Measurements from ENCODE around the gene ALG6. TPM values are rescaled to one million over a fixed set of nuclear protein-coding genes. Genes with fewer than 3 reads are reported as not detected.

Gene ALG6
- total RNA-seq, 2 experiments from 2014 or later, result 10.6 to 11.2 TPM

DNA sequence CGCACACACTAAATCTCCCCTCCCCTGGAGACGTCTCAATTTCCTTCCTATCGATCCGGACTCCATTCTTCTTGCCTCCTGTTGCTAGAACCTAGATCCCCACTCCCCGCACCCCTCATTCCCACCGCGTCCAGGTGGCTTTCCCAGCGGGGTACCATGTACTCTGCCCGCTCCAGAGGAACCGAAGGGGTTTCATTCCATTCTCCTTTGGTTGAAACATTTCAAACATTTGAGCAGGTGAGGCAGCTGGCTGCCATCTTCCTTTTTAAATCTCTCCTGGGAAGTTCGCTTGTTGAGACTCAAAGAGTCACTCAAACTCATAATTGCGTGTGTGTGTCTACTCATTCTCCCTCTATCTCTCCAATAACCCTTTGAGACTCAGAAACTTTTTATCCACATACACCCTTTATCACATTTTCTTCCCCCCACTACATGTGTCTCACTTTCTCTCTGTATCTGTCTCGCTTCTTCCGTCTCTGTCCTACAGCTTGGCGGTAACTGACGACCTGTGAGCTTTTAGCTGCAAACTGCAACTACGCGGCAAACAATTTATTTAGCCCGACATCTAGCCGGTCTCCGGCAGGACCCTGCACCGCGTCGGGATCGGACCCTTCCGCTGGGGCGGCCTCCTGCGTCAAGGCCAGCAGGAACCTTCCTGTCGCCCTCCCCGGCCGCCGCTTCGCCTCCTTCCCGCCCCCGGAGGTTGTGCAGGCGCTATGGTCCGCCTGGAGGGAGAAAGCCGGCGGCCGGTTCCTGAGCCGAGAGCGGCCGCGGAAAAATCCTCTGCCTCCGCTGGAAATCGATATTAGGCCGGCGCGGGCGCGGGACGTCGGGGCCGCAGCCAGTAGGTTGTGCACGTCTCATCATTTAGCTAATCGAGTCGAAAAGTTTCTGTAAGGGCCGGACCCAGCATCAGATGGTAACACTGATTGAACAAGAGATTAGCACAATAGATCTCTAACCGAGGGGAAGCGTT lies 48.1 kb upstream of the ALG6 start:
- Mint-ChIP-seq H3K27me3 (peaks cover 80% of the 10 kb centered on the region), H3K27ac (peak overlapping the region; percentile 19), H3K4me1 (ENCODE audit: low read depth) (peaks cover 42% of the 10 kb centered on the region), H3K36me3 (ENCODE audit: low read depth) (peaks cover 7% of the 10 kb centered on the region), H3K9me3 (peaks cover 3% of the 10 kb centered on the region), H3K4me3 (peak overlapping the region; percentile 48)
- TF ChIP-seq, protein P1, sequence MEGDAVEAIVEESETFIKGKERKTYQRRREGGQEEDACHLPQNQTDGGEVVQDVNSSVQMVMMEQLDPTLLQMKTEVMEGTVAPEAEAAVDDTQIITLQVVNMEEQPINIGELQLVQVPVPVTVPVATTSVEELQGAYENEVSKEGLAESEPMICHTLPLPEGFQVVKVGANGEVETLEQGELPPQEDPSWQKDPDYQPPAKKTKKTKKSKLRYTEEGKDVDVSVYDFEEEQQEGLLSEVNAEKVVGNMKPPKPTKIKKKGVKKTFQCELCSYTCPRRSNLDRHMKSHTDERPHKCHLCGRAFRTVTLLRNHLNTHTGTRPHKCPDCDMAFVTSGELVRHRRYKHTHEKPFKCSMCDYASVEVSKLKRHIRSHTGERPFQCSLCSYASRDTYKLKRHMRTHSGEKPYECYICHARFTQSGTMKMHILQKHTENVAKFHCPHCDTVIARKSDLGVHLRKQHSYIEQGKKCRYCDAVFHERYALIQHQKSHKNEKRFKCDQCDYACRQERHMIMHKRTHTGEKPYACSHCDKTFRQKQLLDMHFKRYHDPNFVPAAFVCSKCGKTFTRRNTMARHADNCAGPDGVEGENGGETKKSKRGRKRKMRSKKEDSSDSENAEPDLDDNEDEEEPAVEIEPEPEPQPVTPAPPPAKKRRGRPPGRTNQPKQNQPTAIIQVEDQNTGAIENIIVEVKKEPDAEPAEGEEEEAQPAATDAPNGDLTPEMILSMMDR (IDR thresholded peaks at IDR 0.05), result no peak
- intact Hi-C loops (cut with DNase I, micrococcal nuclease), result no loop called here
- H3K36me3 ChIP-seq (ENCODE audit: insufficient read depth, low read length), result no peaks in the 10 kb centered on the region
- ChIA-PET POLR2A (no interaction called here), CTCF (no interaction called here)
- peaks cover 61% of the 10 kb centered on the region for H3K4me1 ChIP-seq (ENCODE audit: insufficient read depth, low read length)
- no peak for ATAC-seq (ENCODE audit: poor library complexity)
- H3K27ac ChIP-seq (ENCODE audit: low read depth in 1 of 2, low read length in 2 of 2), result no peak overlapping the region
- DNase-seq, result peak in 2 of 14 experiments; percentile 17 to 23
- H3K27me3 ChIP-seq (ENCODE audit: control insufficient read depth in 1 of 2, insufficient read depth in 2 of 2, low read length in 2 of 2), result peaks cover 75 to 84% of the 10 kb centered on the region in 2 experiments
- peaks cover 24 to 66% of the 10 kb centered on the region in 2 experiments for H3K9me3 ChIP-seq (ENCODE audit: control insufficient read depth in 1 of 2, insufficient read depth in 1 of 2, low read length in 2 of 2)
- H3K4me3 ChIP-seq (ENCODE audit: low read length), result no peak overlapping the region

GRCh38 chr1:63320022-63320721 lies 47.3 kb upstream of the ALG6 start:
- intact Hi-C loops (cut with DNase I, micrococcal nuclease), result no loop called here
- Histone ChIP-seq H3K9me3 (ENCODE audit: control insufficient read depth in 1 of 2, insufficient read depth in 1 of 2, low read length in 2 of 2) (peaks cover 24 to 70% of the 10 kb centered on the region in 2 experiments), H3K27ac (ENCODE audit: low read depth in 1 of 2, low read length in 2 of 2) (no peak overlapping the region), H3K4me1 (ENCODE audit: insufficient read depth, low read length) (peaks cover 64% of the 10 kb centered on the region), H3K4me3 (ENCODE audit: low read length) (no peak overlapping the region), H3K27me3 (ENCODE audit: control insufficient read depth in 1 of 2, insufficient read depth in 2 of 2, low read length in 2 of 2) (peaks cover 78 to 91% of the 10 kb centered on the region in 2 experiments), H3K36me3 (ENCODE audit: insufficient read depth, low read length) (no peaks in the 10 kb centered on the region)
- ChIA-PET CTCF (no interaction called here), POLR2A (no interaction called here)
- H3K36me3 Mint-ChIP-seq (ENCODE audit: low read depth), result peaks cover 7% of the 10 kb centered on the region
- H3K9me3 Mint-ChIP-seq, result peaks cover 3% of the 10 kb centered on the region
- peaks cover 80% of the 10 kb centered on the region for H3K27me3 Mint-ChIP-seq
- H3K27ac Mint-ChIP-seq, result peak overlapping the region; percentile 19
- DNase-seq (peak in 3 of 14 experiments; percentile 23 to 39 (median 33)), ATAC-seq (ENCODE audit: poor library complexity) (no peak)
- H3K4me1 Mint-ChIP-seq (ENCODE audit: low read depth), result peaks cover 47% of the 10 kb centered on the region
- TF ChIP-seq, protein P1 (IDR thresholded peaks at IDR 0.05), result no peak
- peak overlapping the region; percentile 48 for H3K4me3 Mint-ChIP-seq

DNA sequence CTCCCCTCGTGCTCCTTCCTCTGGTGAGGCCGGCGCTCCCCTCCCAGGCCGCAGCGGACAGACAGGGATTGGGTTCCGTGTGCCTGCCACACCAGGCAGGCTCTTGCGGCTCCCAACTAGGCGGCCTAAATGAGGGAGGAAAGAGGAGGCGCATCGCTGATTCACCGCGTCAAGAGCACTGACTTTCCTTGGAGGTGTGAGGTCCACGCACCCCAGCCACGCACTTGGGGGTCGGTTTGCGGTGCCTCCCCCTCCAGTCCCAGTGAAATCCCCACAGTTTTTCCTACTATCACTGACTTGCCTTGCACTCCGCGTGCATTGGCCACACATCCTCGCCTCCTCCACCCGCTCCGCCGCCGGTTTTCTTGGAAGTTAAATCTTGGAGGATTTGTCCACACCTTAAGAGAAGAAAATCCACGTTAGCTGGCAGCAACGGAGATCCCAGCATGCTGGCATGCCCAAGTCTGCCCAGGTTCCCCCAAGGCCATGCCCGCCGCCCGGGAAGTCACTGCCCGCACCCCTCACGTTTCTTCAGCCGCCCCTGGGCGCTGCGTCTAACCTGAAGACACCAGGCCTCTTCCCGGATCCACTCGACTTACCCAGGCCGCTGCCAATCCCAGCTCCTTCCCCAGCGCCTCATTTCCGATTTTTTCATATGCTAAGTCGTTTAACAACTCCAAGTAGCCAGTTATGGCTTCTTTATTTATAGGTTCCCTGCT lies 46.2 kb upstream of the ALG6 start:
- Histone ChIP-seq H3K27ac (ENCODE audit: low read depth in 1 of 2, low read length in 2 of 2) (no peak overlapping the region), H3K36me3 (ENCODE audit: insufficient read depth, low read length) (no peaks in the 10 kb centered on the region), H3K4me1 (ENCODE audit: insufficient read depth, low read length) (peaks cover 64% of the 10 kb centered on the region), H3K27me3 (ENCODE audit: control insufficient read depth in 1 of 2, insufficient read depth in 2 of 2, low read length in 2 of 2) (peaks cover 75 to 92% of the 10 kb centered on the region in 2 experiments), H3K4me3 (ENCODE audit: low read length) (no peak overlapping the region), H3K9me3 (ENCODE audit: control insufficient read depth in 1 of 2, insufficient read depth in 1 of 2, low read length in 2 of 2) (peaks cover 32 to 74% of the 10 kb centered on the region in 2 experiments)
- TF ChIP-seq, protein P1 (IDR thresholded peaks at IDR 0.05), result no peak
- ATAC-seq (ENCODE audit: poor library complexity) (no peak), DNase-seq (peak in 3 of 14 experiments; percentile 10 to 29 (median 22))
- Mint-ChIP-seq H3K4me1 (ENCODE audit: low read depth) (peaks cover 46% of the 10 kb centered on the region), H3K27ac (peak overlapping the region; percentile 68), H3K9me3 (peaks cover 4% of the 10 kb centered on the region), H3K4me3 (peak overlapping the region; percentile 83), H3K36me3 (ENCODE audit: low read depth) (peaks cover 9% of the 10 kb centered on the region), H3K27me3 (peaks cover 81% of the 10 kb centered on the region)
- ChIA-PET POLR2A (no interaction called here), CTCF (no interaction called here)
- intact Hi-C loops (cut with DNase I, micrococcal nuclease), result no loop called here

Data from CD4-positive, alpha-beta T cell (primary cell).